ENCODE results near the gene IGSF21.

Gene IGSF21

DNA sequence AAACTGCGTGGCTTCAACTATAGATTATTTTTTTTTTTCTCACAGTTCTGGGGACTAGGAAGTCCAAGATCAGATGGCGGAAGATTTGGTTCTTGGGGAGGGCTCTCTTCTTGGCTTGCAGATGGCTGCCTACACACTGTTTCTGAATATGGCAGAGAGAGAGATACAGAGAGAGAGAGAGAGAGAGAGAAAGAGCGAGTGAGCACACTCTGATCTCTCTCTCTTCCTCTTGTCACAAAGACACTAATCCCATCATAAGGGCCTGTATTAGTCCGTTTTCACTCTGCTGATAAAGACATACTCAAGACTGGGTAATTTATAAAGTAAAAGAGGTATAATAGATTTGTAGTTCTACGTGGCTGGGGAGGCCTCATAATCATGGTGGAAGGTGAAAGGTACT lies 79.5 kb downstream of the IGSF21 start:
- no peak for DNase-seq

- no peak for DNase-seq
These were observed 81.4 kb downstream of the IGSF21 start for GRCh38 chr1:18188820-18189517.

GRCh38 chr1:18190598-18190997 lies 83.0 kb downstream of the IGSF21 start:
- no peak for DNase-seq

GRCh38 chr1:18191037-18191436 lies 83.4 kb downstream of the IGSF21 start:
- DNase-seq: no peak

DNA sequence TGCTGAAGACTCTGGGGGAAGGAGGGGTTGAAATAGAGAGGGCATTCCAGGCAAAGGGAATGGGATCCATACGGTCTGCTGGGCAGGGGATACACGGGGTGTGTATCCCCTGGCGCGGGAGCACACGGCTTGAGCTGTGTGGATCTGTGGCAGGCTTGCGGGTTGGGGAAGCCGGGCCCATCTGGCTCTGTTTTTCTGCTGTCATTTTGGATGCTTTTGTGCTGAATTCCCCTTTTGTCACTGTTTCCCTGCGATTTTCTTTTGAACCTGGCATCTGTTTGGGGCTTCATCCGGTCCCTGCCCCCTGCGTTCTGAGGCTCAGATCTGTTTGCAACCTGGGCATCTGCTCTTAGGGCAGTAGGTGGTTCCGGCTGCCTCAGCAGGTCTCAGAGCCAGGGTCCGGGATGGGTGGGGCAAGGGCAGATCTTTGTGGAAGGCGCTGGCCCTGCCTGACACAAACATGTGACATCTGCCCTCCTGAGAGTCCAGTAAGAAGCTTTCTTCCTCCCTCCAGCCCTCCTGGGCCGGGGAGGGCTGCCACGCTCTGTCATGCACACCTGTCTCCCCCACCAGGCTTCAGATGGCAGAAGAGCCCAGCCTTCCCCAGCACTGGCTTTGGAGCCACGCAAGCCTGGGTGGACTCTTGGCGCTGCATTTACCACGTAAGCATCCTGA lies 84.0 kb downstream of the IGSF21 start:
- DNase-seq: no peak

DNA sequence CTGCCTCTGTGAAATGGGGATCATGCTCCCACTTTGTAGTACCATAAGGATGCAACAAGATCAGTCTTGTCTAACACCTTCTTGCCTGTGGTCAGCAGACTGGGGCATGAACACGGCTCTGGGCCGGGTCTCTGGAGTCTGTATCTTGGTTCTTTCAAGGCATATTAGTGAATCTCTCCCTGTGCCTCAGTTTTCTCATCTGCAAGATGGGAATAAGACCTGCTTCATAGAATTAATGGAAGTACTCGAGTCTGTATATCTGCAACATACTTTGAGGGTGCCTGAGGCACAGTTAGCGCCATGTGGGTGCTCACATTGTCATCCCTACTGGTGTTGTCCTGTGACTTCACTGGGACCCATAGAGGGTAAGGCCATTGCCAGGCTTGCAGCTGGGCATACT lies 84.6 kb downstream of the IGSF21 start:
- no peak for DNase-seq

- no peak for DNase-seq
These were observed 85.4 kb downstream of the IGSF21 start for GRCh38 chr1:18192974-18193373.

- no peak for DNase-seq
These were observed 89.7 kb downstream of the IGSF21 start for GRCh38 chr1:18197299-18197698.

DNA sequence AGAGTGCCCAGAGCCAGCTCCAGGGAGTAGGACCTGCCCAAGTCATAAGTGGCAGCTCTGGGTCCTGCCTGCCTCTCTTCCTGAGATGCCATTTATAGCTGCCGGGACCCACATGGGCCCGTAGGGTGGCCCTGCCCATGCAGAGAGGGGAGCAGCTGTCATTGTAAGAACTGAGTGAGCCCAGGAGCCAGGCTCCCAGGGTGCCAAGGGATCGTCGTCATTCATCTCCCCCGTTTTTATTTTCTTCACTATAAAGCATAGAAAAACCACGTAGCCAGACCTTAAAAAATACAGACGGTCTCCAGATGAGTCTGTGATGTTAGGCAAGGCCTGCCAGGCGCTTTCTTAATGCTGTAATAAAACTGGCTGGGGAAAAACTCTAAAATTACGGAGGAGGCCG lies 90.7 kb downstream of the IGSF21 start:
- DNase-seq: no peak

- DNase-seq: no peak
These were observed 91.9 kb downstream of the IGSF21 start for GRCh38 chr1:18199462-18199861.

DNA sequence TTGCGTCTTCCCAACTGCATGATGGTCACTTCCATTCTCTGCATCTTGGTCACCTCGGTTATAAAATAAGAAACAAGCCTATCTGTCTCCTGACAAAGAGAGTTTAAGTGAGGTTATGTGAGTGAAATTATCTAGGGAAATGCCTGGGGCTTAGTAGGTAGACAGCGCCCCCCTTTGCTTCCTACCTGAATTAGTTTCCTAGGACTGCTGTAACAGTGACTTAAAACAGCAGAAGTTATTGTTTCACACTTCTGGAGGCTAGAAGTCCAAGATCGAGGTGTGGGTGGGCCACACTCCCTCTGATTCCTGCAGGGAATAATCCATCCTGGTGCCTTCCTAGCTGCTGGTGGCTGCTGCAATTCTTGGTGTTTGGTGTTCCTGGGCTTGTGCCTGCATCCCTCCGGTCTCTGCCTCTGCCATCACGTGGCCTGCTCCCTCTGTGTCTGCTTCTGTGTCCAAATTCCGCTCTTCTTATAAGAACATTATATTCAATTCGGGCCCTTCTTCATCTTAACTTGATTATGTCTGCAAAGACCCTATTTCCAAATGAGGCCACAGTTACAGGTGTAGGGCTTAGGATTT lies 92.6 kb downstream of the IGSF21 start:
- no peak for DNase-seq

DNA sequence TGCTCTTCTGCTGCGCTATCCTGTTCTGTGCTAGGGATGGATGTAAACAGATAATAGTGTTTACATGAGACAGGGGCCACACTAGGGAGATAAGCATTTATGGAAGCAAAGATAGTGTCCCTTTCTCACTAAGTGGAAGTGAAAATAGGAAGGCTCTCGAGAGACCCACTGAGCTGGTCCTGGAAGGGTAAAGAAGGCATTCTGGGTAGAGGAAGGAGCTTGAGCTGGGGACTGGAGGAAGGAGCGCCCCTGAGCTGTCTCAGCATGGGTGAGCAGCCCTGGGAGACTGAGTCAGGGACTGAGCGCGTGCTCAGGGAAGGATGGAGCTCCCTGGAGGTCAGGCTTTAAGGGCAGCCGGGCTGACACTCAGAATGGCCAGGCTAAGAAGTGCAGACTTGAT lies 93.3 kb downstream of the IGSF21 start:
- no peak for DNase-seq

GRCh38 chr1:18201997-18202719 lies 94.6 kb downstream of the IGSF21 start:
- no peak for DNase-seq

GRCh38 chr1:18203645-18204044 lies 96.0 kb downstream of the IGSF21 start:
- DNase-seq: no peak

DNA sequence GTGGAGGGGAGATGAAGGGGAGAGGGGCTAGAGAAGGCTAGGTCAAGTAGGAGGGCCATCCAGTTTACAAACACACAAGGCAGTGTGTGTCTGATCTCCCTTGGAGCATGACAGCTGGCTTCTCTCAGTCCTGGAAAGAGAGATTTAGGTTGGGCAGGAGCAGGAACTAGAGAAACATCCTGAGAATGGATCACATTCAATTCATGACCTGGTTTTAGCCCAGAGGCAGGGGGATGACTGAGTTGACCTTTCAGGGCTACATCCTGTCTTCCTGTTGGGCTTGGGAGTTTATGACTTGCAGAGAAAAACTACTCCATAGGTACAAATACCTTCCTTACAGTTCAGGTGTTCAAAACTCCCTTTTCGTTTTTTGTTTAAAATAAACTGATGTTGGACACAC lies 97.0 kb downstream of the IGSF21 start:
- no peak for DNase-seq

DNA sequence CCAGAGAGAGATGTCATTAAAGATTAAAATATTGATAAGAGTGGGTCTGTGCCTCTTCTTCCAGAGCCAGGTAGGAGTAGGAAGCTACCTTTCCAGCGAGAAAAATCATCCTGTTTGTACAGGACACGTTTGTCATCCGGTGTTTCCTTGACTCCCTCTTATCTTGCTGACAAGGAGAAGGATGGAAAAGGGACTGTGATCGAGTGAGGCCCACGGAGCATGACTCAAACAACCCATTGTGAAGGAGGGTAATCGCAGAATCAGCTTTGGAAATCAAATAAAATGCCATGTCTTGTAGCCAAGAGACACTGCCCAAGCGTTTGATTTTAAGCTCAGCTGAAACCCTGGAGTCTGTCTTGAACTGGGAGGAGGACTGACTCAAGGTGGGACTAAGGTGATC lies 97.7 kb downstream of the IGSF21 start:
- DNase-seq: no peak

DNA sequence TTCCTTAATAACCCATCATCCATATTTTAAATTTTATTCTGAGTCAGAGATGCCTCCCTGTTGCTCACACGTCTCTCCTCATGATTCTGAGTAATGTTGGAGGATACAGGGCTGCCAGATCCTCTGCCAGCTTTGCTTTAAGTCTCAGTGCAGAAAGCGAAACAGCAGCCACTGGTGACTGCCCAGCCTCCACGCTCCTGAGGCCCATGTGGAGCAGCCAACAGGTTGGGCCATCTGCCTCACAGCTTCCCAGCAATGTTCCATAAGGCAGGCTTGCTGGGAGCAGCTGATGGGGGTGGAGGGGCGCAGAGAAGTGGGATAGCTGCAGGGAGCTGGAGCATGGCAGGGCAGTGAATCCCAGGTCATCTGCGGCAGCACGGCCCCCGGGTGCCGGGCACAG lies 104.2 kb downstream of the IGSF21 start:
- DNase-seq: no peak

DNA sequence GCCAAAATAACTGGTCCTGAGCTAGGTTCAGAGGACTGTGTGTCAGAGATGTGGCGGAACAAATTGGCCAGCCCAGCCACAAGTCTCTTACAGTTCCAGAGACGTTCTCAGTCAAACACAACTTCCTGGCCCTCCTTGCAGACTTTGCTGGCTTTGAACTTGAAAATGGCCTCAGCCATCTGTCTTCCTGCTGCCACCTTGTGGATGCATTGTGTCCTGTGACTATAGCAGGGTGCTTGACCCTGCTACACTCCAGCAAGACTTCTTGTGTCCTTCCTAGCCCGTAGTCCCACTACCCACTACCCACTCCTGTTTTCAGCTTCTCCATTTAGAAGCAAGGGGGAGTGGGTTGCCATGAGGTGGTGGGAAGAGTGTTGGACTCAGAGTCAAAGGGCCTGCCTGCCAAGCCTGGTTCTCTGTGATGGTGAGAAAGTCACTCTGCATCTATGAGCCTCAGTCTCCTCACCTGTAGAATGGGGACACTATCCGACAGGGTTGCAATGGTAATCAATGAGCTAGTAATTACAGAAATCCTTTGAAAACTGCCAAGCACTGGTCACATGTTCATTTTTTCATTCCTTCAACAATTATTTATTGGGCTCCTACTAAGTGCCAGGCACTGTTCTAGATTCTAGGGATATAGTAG lies 109.9 kb downstream of the IGSF21 start:
- DNase-seq: no peak

DNA sequence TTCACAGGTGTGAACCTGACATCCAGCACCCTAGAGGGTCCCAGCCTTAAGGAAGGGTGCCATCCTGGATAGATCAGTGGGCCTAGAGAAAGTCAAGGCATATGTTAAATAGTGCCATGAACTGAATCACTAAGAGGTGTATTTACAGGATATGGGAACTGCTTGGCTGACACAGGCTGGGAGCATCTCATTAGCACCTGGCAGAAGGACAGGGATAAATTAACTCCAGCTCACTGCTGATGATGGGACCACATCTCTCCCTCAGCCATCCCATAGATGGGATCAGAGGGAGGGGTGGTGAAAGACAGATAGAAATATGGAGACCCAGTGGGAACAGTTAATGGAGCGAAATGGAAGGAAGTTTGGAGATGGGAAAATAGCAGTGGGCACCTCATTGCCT lies 122.0 kb downstream of the IGSF21 start:
- no peak for DNase-seq

GRCh38 chr1:18230321-18230720 lies 122.7 kb downstream of the IGSF21 start:
- DNase-seq: no peak

DNA sequence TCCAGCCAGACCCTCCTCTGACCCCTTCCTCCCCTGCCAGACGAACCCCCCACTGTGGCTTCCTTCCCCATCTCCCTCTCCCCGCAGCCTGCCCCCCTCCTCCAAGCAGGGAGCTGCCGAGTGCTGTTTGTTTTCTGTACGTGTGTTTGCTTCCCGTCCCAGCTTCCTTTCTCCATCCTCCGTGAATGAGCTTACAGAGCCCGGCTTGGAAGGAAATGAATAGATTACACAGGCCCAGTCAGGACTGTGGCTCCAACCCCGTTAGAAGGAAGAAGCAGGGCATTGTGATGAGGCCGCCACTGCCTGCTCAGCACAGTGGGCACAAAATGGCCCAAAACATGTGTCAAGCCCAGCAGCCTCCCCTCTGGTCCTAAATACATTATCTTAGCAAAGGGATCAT lies 123.2 kb downstream of the IGSF21 start:
- no peak for DNase-seq

DNA sequence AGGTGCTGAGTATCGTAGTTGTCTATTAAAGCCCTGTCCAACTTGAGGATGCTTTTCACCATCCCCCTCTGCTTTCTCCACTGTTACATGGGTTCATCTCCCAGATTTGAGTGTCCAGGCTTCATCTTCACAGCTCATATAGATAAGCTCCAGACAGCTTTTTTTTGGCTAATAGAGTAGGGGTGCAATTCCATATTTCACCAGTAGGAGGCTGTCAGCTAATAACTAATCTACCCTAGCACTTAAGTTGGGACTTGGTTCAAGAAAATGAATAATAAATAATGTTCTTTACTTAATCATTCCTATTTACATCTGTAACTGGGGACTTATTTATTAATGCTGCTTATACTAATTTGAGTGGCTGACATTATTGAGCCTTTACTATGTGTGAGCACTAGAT lies 124.5 kb downstream of the IGSF21 start:
- no peak for DNase-seq

GRCh38 chr1:18233176-18233864 lies 125.7 kb downstream of the IGSF21 start:
- DNase-seq: no peak
